GM19351 (cell line): ENCODE measurements around the gene CDH26.

Source experiments
- ATAC-seq: cut with Tn5 transposase; IDR thresholded peaks from one replicate; pipeline ENCODE4 v1.9.1; 2021; ENCODE audit warnings: mild to moderate bottlenecking, moderate library complexity; ENCODE audit not compliant: unreplicated experiment

Gene CDH26

DNA sequence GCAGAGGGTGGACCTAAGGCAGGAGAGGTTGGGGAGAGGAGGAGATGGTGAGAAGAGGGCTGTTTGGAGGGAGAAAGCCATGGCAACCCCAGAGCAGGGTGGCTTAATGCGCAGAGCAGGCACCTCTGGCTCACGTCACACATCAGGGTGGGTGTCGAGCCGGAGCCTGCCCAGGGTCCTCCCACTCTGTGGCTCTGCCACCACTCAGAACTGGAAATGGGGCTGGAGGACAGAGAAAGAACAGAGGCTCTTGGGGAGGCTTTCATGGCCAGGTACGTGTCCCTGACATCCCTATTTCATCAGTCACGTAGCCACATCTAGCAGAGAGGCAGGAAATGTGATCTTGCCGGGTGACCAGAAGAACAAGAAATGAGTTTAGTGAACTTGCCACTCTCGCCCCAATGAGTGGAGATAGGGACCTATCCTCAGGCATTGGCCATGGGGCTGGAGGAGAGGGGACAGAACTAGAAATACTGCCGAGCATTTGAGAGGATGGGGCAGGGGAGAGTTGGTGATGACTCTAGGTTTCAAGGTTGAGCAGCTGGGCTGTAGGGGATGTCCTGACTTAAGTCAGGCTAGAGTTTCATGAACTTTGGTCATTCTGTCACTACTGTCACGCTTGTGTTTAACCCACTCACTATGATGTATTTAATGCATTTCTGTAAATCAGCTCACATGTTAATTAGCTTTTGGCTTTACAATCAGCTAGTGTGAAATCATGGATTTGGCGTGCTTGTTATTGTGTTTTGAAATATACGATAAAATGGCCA is 52.7 kb downstream of the CDH26 start:
- no peak for ATAC-seq

DNA sequence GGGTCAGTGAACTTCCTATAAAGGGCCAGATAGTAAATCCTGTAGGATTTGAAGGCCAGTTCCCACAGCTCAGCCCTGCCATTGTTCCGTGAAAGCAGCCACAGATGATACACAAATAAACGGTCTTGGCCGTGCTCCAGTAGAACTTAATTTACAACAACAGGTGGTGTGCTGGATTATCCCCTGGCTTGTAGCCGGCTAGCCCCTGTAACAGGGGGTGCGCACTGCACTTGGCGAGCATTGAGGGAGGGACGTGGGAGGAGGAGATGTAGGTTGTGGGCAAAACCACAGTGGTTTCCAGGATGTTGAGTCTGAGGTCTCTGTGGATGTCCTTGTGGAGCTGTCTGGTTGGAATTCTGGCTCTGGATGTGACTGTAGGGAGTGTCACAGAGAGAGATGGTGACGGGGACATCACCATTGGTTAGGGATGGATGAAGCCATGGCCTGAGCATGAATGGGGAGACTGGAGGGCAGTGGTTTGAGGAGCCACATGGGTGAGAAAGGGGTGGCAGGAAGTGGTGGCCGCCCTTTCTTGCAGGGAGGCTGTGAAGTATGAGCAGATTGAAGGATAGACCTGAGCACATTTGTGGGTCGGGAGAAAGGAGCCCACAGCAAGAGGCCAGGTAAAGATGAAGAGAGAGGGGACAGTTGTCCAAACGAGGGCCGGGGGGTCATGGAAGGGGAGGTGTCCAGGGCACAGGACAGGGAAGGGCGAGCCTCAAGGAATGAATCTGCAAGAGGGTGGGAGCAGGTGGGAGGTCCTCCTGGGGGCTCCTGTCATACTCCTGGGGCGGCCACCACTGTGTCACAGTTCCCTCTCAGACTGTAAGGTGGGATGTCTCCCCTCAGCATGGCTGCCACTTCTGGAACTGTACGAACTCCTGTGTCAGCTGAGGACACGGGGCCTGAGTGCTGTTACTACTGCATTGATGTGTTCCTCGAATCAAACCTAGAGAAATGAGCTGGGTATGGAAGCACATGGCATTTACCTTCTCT is 53.6 kb downstream of the CDH26 start:
- ATAC-seq: no peak

DNA sequence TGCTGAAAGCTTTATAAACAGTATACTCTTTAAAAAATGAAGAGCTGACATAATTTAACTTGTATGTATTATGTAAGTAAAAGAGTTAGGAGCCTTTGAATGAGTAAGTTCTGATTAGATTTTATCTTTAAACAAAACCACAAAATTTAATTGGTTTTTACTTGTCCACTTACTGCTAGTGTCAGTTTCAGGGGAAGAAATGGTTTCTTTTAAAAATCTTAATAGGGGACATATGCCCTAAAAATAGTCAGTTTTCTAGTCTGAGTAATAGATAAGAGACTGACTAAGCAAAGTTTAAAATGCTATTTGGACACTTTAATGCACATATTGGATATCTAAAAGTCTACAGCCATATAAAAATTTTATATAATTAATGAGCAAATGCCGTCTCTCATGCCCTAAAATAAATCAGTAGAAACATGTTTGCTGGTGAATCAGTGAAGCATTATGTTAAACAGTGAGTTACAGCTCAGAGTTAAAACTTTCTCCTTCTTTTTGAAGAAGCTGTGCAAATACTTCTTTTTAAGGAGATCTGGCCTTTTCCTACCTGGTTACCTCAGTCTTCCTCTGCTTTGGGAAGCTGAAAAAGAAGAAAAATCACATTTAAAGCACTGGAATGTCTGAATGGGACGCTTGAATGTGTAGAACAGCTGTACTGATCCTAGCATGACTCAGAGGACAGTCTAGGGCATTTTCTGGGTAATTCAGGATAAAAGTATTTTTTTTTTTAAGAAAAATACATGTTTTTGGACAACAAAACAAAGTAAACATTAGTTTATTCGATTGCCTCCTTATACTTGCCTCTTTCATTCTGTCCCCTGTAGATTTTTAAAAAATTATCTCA is 55.3 kb downstream of the CDH26 start:
- ATAC-seq: no peak

DNA sequence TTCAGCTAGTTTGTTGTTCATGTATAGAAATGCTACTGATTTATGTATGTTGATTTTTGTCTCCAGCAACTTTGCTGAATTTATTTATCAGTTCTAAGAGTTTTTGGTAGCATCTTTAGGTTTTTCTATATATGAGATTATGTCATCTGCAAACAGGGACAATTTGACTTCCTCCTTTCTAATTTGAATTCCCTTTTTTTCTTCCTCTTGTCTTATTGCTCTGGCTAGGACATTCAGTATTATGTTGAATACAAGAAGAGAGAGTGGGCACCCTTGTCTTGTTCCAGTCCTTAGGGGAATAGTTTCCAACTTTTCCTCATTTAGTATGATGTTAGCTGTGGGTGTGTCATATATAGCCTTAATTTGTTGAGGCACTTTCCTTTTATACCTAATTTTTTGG is 58.2 kb downstream of the CDH26 start:
- no peak for ATAC-seq

DNA sequence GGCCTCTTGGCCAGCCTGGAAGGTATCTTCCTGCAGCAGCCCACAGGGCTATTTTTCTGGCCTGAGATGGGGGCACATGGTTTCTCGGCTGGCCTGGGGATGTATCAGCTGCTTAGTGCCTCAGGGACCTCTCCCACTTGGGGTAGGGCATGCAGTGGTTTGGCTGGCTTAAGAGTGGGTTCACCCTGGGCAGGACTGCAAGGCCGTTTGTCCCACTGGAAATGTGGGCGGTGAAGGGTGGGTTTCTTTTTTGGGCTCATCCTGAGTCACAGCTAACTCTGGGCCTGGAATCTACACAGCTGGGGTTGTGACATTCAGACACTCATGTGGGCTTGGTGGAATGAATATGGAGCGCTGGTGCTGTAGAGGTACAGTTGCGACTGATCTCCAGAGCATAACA is 62.0 kb downstream of the CDH26 start:
- no peak for ATAC-seq

DNA sequence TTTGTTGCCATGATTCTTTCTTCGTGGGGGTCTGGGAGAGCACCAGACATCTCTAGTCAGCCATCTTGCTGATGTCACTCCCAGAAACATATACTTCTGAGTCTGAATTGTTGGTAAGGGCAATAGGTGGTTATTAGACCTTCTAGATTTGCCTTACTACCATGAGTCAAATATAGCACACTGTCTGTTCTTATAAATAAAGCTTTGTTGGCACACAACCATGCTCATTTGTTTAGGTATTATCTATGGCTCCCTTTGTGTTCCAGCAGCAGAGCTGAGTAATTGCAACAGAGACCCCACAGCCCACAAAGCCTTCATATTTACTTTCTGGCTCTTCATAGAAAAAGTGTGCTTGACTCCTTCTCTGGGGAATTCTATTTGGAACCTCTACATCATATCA is 62.9 kb downstream of the CDH26 start:
- no peak for ATAC-seq

DNA sequence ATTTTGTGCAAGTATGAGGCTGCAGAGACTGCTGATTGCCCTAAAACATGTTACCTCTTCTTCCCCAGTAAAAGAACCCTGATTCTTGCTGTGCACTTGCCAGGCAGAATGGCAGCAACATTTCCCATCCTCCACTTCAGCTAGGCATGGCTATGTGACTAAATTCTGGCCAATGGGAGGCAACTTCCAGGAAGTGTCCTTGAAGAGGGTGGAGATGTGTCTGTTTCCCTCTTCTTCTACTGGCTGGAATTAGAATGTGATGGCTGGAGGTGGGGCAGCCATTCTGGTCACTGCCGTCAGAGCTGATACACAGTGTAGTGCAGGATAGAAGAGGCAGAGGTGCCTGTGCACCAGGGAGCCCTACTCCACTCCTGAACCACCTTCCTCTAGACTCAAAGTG is 64.6 kb downstream of the CDH26 start:
- ATAC-seq: no peak

DNA sequence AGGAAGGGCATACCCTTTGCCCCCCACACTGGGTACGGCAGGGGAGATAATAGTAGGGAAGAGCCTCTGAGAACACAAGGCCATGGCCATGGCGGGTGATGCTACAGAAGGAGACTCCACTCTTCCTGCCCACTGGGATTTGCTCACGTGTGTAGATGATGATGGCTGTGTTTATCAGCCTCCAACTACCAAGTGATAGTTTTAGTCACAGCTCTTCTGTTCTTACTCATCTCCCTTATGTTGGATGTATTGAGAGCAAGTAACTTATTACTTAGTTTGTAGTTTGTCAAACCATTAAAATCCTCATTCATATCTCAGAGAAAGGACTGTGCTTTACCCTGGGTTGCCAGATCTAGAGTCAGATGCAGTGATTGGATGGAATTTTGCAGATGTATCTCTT is 66.0 kb downstream of the CDH26 start:
- no peak for ATAC-seq

DNA sequence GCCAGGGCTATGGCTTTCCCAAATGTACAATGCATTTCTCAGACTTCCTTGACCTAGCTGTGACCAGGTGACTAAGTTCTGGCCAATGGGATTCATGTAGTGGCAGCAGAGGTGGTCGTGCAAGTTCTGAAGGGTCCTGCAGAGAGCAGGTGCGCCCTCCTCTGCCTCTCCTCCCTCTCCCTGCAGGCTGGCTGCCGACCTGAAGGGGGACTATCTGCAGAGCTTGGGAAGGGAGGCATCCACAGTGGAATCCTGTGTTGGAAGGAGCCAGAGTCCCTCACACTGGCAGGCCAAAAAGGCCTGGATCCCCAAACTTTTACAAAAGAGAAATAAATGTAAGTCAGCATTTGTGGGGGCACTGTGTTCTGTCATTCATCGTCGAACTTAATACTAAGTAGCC is 66.6 kb downstream of the CDH26 start:
- no peak for ATAC-seq

DNA sequence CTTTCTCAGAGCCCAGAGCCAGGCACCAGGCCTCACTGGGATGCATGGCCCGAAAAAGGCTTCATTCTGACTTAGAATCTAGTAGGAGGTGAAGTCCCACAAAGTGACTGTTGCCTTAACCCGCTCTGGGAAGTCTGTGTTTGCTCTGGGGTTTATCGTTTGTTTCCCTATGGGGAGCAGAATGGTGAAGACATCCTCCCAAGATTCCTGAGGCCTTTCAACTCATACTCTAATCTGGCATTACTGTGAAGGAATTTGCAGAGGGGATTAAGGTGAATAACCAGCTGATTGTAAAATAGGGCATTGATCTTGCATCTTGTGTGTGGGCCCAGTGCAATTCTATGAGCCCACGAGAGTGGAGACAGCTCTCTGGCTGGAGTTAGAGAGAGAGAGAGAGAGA is 67.8 kb downstream of the CDH26 start:
- no peak for ATAC-seq

DNA sequence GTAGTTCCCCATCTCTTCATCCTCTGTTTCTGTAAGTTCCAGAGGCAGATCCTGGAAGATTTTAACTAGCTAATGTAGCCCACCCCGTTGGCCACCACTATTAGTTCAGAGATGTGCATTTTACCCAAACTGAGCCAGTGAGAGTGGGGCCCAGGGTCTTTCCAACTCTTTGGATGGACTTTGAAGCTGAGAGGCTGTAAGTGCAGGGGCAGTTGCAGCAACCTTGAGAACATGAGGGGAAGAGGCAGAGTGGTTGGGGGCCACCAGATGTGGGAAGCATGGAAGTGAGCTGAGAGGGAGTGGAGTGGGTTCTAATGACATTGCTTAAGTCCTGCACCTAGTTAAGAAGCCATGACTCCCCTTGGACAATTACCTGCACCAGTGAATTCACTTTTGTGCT is 72.2 kb downstream of the CDH26 start:
- no peak for ATAC-seq

DNA sequence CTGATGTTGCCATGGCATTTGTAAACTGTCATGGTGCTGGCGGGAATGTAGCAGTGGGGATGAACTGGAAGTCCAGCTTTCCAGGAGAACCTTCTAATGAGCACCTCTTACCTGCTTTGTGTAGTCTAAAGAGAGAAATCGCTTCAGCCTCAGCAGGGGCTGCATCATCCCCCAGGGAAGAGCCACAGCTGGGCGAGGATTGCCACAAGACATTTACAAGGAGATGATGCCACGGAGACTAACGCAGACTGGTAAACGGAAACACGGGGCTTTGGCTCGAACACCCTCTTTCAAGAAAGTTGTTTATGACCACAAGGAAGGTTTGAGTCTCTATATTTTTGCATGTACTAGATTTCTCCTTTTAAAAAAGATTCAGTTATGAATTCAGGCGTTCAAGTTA is 72.9 kb downstream of the CDH26 start:
- no peak for ATAC-seq

DNA sequence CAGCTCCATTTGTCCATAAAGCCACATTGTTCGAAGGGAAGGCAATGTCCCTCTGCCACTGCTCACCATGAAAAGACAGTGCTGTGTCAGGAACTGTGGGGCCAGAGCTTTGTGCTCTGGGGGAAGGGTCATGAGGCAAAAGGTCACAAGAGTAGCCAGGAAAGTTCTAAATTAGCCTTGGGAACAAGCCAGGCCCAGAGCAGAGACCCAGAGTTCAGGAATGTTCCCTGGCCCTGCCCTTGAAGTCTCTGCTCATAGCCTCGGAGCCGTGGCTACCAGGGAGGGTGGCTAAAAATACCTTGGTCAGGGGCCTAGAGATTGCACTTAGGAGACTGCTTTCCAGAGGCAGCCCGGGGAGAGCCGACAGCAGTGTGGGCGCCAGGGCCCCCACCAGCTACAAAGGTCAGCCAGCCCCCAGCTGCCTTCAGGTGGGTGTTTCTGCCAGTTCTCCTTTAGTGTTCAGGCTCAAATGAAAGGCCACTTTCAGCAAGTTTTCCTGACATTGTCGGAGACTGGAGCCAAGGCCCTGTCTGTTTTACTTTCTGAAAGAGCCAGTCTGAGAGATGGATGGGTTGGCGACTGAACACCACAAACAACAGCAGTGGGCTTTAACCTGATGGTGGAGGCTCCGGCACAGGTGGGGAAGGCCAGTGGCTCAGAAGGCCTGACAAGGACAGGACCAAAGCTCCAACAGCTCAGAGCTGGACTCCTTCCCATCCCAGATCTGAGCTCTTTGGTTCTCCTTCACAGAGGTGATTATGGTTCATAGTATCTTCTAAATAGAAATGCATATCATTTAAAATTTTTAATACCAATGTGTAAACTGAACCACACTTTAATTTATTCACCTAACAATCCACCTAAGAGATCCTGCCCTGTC is 76.2 kb downstream of the CDH26 start:
- no peak for ATAC-seq

DNA sequence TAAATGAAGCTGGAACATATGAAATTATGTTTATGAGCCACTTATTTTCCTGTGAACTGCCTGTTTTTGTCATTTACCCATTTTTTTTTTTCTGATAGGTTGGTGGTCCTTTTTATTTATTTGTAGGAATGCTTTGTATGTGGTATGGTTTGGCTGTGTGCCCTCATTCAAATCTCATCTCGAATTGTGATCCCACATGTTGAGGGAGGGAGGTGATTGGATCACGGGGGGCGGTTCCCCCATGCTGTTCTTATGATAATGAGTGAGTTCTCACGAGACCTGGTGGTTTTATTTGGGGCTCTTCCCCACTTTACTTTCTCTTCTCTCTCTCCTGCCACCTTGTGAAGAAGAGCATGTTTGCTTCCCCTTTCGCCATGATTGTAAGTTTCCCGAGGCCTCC is 77.3 kb downstream of the CDH26 start:
- no peak for ATAC-seq

DNA sequence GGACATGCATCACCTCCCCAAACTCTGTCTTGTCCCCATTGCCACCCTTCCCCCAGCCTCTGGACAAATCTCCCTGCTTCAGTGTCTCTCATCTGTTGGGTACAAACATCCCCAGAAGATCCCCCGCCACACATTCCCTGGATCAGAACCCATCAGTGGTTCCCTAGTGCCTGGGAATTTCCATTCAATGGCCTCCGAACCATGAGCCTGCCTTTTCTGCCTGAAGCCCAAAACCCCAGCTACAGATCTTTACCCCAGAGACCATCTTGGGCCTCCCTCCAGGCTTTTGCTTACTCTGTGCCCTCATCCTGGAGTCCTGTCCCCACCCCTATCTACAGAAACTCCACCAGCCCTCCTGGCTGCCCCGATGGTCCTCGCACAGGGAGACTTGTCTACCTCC is 78.1 kb downstream of the CDH26 start:
- no peak for ATAC-seq

DNA sequence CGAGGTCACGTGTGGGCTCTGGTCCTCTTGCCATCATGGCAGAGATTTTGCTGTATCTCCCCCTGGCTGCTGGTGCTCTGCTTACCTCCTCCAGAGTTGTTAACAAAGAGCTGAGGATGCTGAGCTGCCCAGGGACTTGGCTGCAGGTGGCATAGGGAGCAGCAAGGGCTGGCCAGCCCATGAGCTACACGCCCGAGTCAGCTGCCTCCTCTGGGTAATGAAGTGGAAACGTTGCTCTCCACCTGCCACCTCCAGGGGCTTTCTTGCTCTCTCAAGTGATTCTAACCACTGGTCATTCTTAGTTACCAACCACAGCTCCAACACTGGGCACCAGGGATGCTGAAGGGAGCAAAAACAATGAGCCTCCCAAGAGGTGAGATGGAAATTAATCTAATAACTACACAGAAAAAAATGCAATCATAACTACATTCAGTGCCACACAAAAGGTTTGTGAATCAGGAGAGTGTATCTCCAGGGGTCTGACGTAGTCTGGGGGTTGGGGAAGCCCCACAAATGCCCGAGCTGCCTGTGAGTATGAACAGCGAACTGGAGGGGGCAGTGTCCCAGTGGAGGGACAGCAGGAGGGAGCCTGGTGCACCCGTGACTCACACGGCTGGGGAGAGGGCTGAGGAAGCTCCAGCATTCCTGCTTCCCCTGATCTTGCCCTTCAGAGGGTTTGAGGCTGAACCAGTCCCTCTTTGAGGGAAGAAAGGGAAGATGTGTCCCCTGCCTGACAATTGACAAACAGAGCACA is 78.7 kb downstream of the CDH26 start:
- ATAC-seq: no peak

DNA sequence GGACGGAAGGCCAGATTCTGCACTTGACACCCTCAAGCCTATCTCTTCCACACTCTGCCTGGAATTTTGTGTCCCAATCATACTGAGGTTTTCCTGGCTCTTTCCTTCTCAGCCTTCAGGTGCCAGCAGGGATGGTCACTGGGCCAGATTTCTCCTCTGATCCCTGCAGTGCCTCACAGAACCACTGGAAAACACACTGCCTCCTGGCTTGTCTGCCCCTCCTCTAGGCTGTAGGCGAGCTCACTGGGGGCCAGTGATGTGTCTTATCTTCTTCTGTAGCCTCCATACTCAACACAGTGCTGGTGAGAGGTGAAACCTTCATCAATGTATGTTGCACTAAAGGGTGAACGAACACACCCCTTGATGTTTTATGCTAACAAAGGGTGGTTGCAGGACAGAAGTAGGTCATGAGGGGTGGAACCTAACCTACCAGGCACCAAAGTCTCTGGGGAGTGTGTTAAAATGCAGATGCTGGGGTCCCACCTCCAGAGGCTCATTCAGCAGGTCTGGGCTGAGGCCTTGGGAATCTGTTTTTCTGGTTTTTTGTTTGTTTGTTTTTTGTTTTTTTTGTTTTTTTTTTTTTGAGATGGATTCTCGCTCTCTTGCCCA is 80.3 kb downstream of the CDH26 start:
- ATAC-seq: no peak

DNA sequence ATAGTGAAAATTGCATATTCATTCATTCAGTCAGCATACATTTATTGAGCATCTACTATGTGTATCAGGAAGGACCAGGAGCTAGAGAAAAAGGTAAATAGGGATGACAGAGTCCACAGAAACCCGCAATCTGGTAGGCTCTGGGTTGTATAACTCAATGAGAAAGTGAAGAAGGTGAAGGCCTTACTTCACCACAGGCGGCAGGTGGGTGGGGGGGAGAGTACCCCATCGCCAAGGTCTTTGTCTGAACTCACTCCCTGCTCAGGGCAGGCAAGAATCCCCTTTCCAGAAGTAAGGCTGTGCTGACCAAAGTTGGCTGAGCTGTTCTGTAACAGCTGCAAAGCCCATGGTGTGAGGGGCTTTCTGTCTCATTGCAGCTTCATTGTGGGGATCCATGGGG is 81.3 kb downstream of the CDH26 start:
- no peak for ATAC-seq
